HepG2 (cell line): ENCODE results near the gene PLD1. TPM values are rescaled to one million over a fixed set of nuclear protein-coding genes. Genes with fewer than 3 reads are reported as not detected.
A peak's percentile ranks its signal among the peaks of the same experiment; 100 is the strongest.

Experiments used
- HDAC2 ChIP-seq: sonication (generic); formaldehyde crosslinking; IDR thresholded peaks from 2 replicates; pipeline ENCODE4 v1.4.0; 2020; ENCODE audit warnings: missing genetic modification reagents
- NBN ChIP-seq: fragments of 450-650 bp; conservative IDR thresholded peaks from 2 replicates; pipeline ENCODE4 v1.6.1; 2017
- PLRG1 ChIP-seq: fragments of 450-650 bp; conservative IDR thresholded peaks from 2 replicates; pipeline ENCODE4 v1.6.1; 2016
- RFXANK ChIP-seq: IDR thresholded peaks from 2 replicates; pipeline ENCODE4 v1.6.1; 2016
- SIX4 ChIP-seq: sonication (generic); formaldehyde crosslinking; IDR thresholded peaks from 2 replicates; pipeline ENCODE4 v1.4.0; 2020; ENCODE audit warnings: missing genetic modification reagents
- TAF1 ChIP-seq: sonication (generic); formaldehyde crosslinking; IDR thresholded peaks from 2 replicates; pipeline ENCODE4 v1.4.0; 2020; ENCODE audit warnings: missing genetic modification reagents
- XRCC5 ChIP-seq: fragments of 200-400 bp; formaldehyde crosslinking; optimal IDR thresholded peaks from 2 replicates; pipeline ENCODE3; 2017; ENCODE audit warnings: mild to moderate bottlenecking, low read length
- ZFP41 ChIP-seq: sonication (generic); formaldehyde crosslinking; IDR thresholded peaks from 2 replicates; pipeline ENCODE4 v1.4.0; 2020; ENCODE audit warnings: mild to moderate bottlenecking, missing genetic modification reagents, borderline replicate concordance
- ZNF567 ChIP-seq: sonication (generic); formaldehyde crosslinking; IDR thresholded peaks from 2 replicates; pipeline ENCODE4 v1.8.1; 2023; ENCODE audit warnings: mild to moderate bottlenecking, missing genetic modification reagents, borderline replicate concordance
- ZNF572 ChIP-seq: sonication (generic); formaldehyde crosslinking; IDR thresholded peaks from 2 replicates; pipeline ENCODE4 v1.5.1; 2020; ENCODE audit warnings: mild to moderate bottlenecking, missing genetic modification reagents
- ZSCAN21 ChIP-seq: sonication (generic); formaldehyde crosslinking; IDR thresholded peaks from 2 replicates; pipeline ENCODE4 v1.8.0; 2022; ENCODE audit warnings: mild to moderate bottlenecking, missing genetic modification reagents, moderate library complexity, borderline replicate concordance
- polyA plus RNA-seq, 8 experiments: library from polyadenylated mRNA; depleted of rRNA in 3 of 8; stranded (reverse) in 7 of 8; unstranded in 1 of 8; fragments of >200 nt; fragmentation: Illumina TruSeq in 4 of 8; extraction: Trizol in 4 of 8; gene quantifications; 2 replicates each; pipeline versions ENCODE4 v1.2.1 to v1.2.3, GENCODE V29; 2011 to 2016; ENCODE audit warnings: low read depth in 4 of 8, missing spikeins in 1 of 8, mixed read lengths in 1 of 8; ENCODE audit not compliant: insufficient read depth in 1 of 8
- total RNA-seq, 5 experiments: library from RNA; depleted of rRNA; stranded (reverse); fragments of >200 nt; fragmentation: Illumina TruSeq; extraction: Trizol; gene quantifications; 2 replicates each; pipeline ENCODE4 v1.2.3, GENCODE V29; 2016; ENCODE audit warnings: low read depth in 1 of 5
- TF ChIP-seq, protein P1 (sequence below): sonication (generic); formaldehyde crosslinking; IDR thresholded peaks from 2 replicates; pipeline ENCODE4 v1.5.0; 2020; ENCODE audit warnings: mild to moderate bottlenecking, missing genetic modification reagents
- TF ChIP-seq, protein P2 (sequence below): sonication (generic); formaldehyde crosslinking; IDR thresholded peaks from 2 replicates; pipeline ENCODE4 v1.9.0; 2021; ENCODE audit warnings: missing genetic modification reagents, mild to moderate bottlenecking, borderline replicate concordance
- TF ChIP-seq, protein P3 (sequence below): sonication (generic); formaldehyde crosslinking; IDR thresholded peaks from 2 replicates; pipeline ENCODE4 v1.5.1; 2020; ENCODE audit warnings: missing genetic modification reagents, mild to moderate bottlenecking, borderline replicate concordance
- TF ChIP-seq, protein P4 (sequence below), 2 experiments: sonication (generic) in 1 of 2; formaldehyde crosslinking in 1 of 2; IDR thresholded peaks; 2 replicates each; pipeline versions ENCODE4 v1.4.0 to v1.6.1; 2016 to 2020; ENCODE audit warnings: borderline replicate concordance in 1 of 2, low read depth in 1 of 2, mild to moderate bottlenecking in 1 of 2, missing genetic modification reagents in 1 of 2
- TF ChIP-seq, protein P5 (sequence below): sonication (generic); formaldehyde crosslinking; IDR thresholded peaks from 2 replicates; pipeline ENCODE4 v1.4.0; 2020; ENCODE audit warnings: missing genetic modification reagents, borderline replicate concordance

Gene PLD1
- total and polyA plus RNA-seq, 2 of the 13 experiments (the other 11 are each of a cell fraction or from before 2014, with no cell fraction given): 27.1 to 59.4 TPM

DNA sequence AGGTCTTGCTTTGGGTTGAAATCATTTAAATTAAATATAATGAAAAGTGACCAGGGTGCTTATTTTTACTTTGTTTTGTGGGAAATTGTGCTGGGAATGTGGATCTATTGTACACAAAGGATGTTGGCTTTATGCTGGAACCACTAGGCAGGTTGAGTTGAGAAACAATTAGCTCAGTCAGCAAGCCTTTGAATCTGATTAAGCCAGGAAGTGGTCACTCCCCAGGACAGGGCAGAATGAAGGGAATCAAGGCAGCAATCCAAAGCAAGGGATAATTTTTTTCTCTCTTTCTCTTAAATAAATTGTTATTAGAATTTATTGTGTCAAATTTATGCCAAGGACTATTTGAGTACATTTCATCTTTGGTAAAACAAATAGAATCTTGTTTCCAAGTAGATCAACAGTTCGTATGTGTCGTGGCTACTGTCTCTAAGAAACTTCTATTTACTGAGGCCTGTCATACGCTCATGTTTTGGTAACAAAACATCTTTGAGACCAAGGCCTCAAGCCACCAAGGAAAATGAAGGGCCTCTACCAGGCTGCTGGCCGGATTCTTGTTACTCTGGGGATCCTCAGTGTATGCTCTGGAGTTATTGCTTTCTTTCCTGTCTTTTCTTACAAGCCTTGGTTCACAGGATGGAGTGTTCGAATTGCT, 32.7 kb upstream of the PLD1 start, which contains the start of gene TMEM212 (continued):
- TF ChIP-seq, protein P1, sequence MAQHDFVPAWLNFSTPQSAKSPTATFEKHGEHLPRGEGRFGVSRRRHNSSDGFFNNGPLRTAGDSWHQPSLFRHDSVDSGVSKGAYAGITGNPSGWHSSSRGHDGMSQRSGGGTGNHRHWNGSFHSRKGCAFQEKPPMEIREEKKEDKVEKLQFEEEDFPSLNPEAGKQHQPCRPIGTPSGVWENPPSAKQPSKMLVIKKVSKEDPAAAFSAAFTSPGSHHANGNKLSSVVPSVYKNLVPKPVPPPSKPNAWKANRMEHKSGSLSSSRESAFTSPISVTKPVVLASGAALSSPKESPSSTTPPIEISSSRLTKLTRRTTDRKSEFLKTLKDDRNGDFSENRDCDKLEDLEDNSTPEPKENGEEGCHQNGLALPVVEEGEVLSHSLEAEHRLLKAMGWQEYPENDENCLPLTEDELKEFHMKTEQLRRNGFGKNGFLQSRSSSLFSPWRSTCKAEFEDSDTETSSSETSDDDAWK: no peak
- TF ChIP-seq, protein P2, sequence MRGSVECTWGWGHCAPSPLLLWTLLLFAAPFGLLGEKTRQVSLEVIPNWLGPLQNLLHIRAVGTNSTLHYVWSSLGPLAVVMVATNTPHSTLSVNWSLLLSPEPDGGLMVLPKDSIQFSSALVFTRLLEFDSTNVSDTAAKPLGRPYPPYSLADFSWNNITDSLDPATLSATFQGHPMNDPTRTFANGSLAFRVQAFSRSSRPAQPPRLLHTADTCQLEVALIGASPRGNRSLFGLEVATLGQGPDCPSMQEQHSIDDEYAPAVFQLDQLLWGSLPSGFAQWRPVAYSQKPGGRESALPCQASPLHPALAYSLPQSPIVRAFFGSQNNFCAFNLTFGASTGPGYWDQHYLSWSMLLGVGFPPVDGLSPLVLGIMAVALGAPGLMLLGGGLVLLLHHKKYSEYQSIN (CRISPR knock-in tag): no peak
- no peak for TF ChIP-seq NBN
- TF ChIP-seq ZNF567: no peak
- TF ChIP-seq, protein P3, sequence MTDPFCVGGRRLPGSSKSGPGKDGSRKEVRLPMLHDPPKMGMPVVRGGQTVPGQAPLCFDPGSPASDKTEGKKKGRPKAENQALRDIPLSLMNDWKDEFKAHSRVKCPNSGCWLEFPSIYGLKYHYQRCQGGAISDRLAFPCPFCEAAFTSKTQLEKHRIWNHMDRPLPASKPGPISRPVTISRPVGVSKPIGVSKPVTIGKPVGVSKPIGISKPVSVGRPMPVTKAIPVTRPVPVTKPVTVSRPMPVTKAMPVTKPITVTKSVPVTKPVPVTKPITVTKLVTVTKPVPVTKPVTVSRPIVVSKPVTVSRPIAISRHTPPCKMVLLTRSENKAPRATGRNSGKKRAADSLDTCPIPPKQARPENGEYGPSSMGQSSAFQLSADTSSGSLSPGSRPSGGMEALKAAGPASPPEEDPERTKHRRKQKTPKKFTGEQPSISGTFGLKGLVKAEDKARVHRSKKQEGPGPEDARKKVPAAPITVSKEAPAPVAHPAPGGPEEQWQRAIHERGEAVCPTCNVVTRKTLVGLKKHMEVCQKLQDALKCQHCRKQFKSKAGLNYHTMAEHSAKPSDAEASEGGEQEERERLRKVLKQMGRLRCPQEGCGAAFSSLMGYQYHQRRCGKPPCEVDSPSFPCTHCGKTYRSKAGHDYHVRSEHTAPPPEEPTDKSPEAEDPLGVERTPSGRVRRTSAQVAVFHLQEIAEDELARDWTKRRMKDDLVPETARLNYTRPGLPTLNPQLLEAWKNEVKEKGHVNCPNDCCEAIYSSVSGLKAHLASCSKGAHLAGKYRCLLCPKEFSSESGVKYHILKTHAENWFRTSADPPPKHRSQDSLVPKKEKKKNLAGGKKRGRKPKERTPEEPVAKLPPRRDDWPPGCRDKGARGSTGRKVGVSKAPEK: no peak
- TF ChIP-seq, protein P4, sequence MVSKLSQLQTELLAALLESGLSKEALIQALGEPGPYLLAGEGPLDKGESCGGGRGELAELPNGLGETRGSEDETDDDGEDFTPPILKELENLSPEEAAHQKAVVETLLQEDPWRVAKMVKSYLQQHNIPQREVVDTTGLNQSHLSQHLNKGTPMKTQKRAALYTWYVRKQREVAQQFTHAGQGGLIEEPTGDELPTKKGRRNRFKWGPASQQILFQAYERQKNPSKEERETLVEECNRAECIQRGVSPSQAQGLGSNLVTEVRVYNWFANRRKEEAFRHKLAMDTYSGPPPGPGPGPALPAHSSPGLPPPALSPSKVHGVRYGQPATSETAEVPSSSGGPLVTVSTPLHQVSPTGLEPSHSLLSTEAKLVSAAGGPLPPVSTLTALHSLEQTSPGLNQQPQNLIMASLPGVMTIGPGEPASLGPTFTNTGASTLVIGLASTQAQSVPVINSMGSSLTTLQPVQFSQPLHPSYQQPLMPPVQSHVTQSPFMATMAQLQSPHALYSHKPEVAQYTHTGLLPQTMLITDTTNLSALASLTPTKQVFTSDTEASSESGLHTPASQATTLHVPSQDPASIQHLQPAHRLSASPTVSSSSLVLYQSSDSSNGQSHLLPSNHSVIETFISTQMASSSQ (IDR thresholded peaks at IDR 0.05; ENCODE audit: low read depth): peak; percentile 40; the same call in 1 of the 2 replicates
- TF ChIP-seq, protein P4 (CRISPR knock-in tag; IDR thresholded peaks at IDR 0.05; ENCODE audit: borderline replicate concordance): no peak
- TF ChIP-seq RFXANK (CRISPR knock-in tag): no peak
- TF ChIP-seq TAF1 (CRISPR knock-in tag): no peak
- no peak for TF ChIP-seq XRCC5
- no peak for TF ChIP-seq PLRG1
- TF ChIP-seq ZFP41 (CRISPR knock-in tag): no peak
- TF ChIP-seq, protein P5, sequence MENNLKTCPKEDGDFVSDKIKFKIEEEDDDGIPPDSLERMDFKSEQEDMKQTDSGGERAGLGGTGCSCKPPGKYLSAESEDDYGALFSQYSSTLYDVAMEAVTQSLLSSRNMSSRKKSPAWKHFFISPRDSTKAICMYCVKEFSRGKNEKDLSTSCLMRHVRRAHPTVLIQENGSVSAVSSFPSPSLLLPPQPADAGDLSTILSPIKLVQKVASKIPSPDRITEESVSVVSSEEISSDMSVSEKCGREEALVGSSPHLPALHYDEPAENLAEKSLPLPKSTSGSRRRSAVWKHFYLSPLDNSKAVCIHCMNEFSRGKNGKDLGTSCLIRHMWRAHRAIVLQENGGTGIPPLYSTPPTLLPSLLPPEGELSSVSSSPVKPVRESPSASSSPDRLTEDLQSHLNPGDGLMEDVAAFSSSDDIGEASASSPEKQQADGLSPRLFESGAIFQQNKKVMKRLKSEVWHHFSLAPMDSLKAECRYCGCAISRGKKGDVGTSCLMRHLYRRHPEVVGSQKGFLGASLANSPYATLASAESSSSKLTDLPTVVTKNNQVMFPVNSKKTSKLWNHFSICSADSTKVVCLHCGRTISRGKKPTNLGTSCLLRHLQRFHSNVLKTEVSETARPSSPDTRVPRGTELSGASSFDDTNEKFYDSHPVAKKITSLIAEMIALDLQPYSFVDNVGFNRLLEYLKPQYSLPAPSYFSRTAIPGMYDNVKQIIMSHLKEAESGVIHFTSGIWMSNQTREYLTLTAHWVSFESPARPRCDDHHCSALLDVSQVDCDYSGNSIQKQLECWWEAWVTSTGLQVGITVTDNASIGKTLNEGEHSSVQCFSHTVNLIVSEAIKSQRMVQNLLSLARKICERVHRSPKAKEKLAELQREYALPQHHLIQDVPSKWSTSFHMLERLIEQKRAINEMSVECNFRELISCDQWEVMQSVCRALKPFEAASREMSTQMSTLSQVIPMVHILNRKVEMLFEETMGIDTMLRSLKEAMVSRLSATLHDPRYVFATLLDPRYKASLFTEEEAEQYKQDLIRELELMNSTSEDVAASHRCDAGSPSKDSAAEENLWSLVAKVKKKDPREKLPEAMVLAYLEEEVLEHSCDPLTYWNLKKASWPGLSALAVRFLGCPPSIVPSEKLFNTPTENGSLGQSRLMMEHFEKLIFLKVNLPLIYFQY: no peak
- no peak for TF ChIP-seq ZNF572 (CRISPR knock-in tag)
- peak; percentile 63 for TF ChIP-seq HDAC2 (CRISPR knock-in tag)
- TF ChIP-seq ZSCAN21 (CRISPR knock-in tag): no peak
- no peak for TF ChIP-seq SIX4 (CRISPR knock-in tag)
